GM18520 (cell line): Measurements from ENCODE around the gene QRFP.
"Not testable (repeated sequence)": the region's sequence is repeated elsewhere in the genome, so short reads cannot be mapped to it uniquely, and the experiment has no call there.

Experiments
- ATAC-seq: cut with Tn5 transposase; IDR thresholded peaks from one replicate; pipeline ENCODE4 v1.9.1; 2021; ENCODE audit not compliant: unreplicated experiment

The QRFP gene

GRCh38 chr9:130854835-130855234, 41.8 kb downstream of the QRFP start:
- ATAC-seq, result no peak

GRCh38 chr9:130854092-130854491, 42.5 kb downstream of the QRFP start:
- ATAC-seq, result no peak

- ATAC-seq, result no peak
Measured at GRCh38 chr9:130852801-130853200, 43.8 kb downstream of the QRFP start.

GRCh38 chr9:130849356-130849755, 47.3 kb downstream of the QRFP start:
- no peak for ATAC-seq

DNA sequence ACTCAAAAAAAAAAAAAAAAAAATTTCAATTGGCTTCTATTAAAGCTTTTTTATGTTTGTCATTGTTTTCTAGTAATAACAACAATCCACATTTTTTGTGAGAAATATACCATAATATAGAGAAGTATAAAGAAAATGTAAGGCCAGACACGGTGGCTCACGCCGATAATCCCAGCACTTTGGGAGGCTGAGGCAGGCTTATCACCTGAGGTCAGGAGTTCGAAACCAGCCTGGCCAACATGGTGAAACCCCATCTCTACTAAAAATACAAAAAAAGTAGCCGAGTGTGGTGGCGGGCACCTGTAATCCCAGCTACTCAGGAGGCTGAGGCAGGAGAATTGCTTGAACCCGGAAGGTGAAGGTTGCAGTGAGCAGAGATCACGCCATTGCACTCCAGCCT, 48.1 kb downstream of the QRFP start:
- ATAC-seq, result not testable (repeated sequence)

DNA sequence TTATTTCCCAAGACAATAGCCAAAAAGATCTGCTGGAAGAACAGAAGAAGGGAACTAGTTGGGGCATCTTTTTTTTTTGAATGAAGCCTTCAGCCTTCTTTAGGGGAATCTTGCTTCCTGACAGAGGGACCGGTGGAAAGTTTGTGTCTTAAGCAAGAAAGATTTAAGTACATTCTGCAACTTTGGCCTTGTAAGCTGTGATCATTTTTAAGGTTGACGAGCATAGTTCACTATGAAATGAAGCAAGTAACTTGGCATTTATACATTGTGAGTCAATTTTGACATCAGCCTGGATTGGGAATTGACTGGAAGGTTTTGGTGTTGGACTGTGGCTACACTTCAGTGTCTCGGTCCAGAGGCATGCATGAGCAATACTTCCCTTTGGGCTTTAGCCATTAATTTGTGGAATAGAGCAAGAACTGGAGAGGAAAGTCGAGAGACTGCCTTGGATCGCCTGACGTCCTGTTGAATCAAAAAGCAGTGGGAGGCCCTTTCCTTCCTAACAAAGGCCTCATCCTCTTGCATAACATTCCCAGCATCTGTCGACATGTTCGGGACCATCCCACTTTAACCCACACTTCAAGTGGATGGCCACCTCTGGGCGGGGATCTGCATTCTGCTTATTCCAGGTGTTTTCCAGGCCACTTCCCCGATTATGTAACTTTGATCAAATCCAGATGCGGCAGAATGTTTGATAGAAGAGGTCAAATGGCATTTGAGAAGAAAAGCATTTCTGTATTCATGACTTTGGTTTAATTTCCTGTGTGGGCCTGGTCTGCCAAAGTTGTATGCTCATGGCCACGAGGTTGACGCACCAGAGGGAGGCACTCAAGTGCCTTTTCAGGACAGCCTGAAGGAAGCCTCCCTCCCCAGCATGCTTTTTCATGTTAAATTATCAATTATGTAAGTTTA, 49.0 kb downstream of the QRFP start:
- no peak for ATAC-seq

GRCh38 chr9:130846487-130847305, 49.9 kb downstream of the QRFP start:
- no peak for ATAC-seq

- ATAC-seq, result no peak
Measured at GRCh38 chr9:130845901-130846481, 50.6 kb downstream of the QRFP start.

DNA sequence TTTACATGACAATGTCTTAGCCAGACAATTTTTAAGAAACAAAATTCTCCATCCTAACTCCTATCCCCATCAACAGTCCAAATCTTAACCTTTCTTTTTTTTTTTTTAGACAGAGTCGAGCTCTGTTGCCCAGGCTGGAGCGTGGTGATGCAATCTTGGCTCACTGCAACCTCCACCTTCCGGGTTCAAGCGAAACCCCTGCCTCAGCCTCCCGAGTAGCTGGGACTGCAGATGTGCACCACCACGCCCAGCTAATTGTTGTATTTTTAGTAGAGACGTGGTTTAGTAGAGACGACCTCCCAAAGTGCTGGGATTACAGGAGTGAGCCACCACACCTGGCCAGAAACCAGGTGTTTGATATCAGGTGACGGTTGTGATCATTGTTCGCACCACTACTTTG, 51.4 kb downstream of the QRFP start:
- ATAC-seq, result no peak

DNA sequence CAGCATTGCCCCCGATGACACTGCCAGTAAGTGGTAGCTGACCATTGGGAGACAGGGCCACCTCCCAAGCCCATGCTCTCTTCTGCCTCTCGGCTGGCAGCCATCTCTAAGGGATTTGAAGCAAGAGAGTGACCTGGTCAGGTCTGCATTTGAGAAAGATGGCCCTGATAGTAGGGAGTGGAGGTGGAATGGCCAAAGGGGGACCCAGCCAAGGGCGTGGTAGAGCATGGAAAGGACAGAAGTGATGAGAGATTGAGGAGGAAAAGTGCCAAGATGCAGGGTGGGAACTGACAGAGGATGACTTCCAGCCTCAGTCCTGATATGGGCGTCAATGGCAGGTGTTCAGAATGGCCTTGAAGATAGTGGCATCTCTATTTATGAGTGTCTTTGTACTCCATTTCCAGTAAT, 52.6 kb downstream of the QRFP start:
- ATAC-seq, result no peak

DNA sequence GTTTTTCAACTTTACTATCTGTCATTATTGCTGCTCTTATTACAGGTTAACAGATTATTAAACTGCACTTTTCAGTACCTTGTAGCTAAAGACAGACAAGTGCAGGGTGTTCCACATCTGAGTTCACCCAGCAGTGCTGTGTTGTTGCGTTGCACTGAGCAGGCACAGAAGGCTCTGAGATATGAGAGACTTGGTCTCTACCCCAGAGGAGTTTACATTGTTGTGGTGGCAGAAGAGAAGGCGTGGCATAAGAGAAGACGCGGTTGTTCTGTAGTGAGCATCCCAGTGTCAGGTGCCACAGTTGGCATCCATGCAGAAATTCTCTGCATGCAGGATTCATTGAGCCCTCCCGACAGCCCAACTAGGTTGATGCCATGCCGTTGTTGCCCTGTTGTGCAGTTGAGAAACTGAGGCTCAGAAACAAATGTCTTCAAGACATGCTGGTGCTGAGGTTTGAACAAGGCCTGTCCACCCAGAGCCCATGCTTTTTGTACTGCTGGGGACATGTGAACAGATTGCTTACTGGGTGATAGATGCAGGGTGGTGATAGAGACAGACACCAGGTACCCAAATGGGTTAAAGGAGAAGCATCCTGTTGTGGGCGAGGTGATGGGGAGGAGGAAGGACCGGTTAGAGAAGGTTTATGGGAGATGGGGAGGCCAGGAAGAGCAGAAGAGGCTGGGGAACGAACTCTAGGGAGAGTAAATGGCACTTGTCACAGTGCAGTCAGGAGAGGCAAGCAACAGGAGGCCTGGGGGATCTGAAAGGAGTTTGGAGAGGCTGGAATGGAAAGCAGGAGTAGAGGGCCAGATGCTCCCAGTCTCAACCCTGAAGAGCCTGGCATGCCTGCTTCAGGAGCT, 53.3 kb downstream of the QRFP start:
- ATAC-seq, result no peak
